Astrocyte (in vitro differentiated cells and primary cell): ENCODE data around the gene C12orf43. TPM values are rescaled to one million over a fixed set of nuclear protein-coding genes. Genes with fewer than 3 reads are reported as not detected.

Experiments used
- DNase-seq: peaks from one replicate; pipeline ENCODE4 v3.0.0-alpha.2; 2010; ENCODE audit warnings: low read depth
- FAIRE-seq: peaks from 2 replicates; lab custom pipeline; 2011; peaks lifted over from hg19 to GRCh38; lab: Jason Lieb, UNC
- H2AFZ ChIP-seq: 2 replicates; pipeline ENCODE4 v1.6.0; 2012; ENCODE audit warnings: low read depth, low read length, inconsistent platforms
- H3K27ac ChIP-seq: 2 replicates; pipeline ENCODE4 v1.5.1; 2011; ENCODE audit warnings: low read depth, low read length, inconsistent platforms
- H3K27me3 ChIP-seq: 2 replicates; pipeline ENCODE4 v1.6.0; 2011; ENCODE audit warnings: low read length, inconsistent platforms; ENCODE audit not compliant: insufficient read depth
- H3K36me3 ChIP-seq: 2 replicates; pipeline ENCODE4 v1.5.1; 2011; ENCODE audit warnings: low read length, inconsistent platforms; ENCODE audit not compliant: insufficient read depth
- H3K4me1 ChIP-seq: 2 replicates; pipeline ENCODE4 v1.5.1; 2011; ENCODE audit warnings: low read length, inconsistent platforms; ENCODE audit not compliant: insufficient read depth
- H3K4me2 ChIP-seq: 2 replicates; pipeline ENCODE4 v1.6.0; 2012; ENCODE audit warnings: low read length, inconsistent platforms
- H3K4me3 ChIP-seq: 2 replicates; pipeline ENCODE4 v1.5.1; 2011; ENCODE audit warnings: low read depth, mild to moderate bottlenecking, low read length, inconsistent platforms; ENCODE audit not compliant: insufficient read depth
- H3K79me2 ChIP-seq: 2 replicates; pipeline ENCODE4 v1.6.0; 2012; ENCODE audit warnings: mild to moderate bottlenecking, low read length, inconsistent platforms; ENCODE audit not compliant: insufficient read depth
- H3K9ac ChIP-seq: 2 replicates; pipeline ENCODE4 v1.6.0; 2012; ENCODE audit warnings: mild to moderate bottlenecking, low read length, inconsistent platforms
- H3K9me3 ChIP-seq: 2 replicates; pipeline ENCODE4 v1.5.1; 2012; ENCODE audit warnings: low read depth, mild to moderate bottlenecking, low read length, inconsistent platforms; ENCODE audit not compliant: insufficient read depth
- H4K20me1 ChIP-seq: 2 replicates; pipeline ENCODE4 v1.6.0; 2012; ENCODE audit warnings: low read length, inconsistent platforms; ENCODE audit not compliant: insufficient read depth
- H3K27ac Mint-ChIP-seq: one replicate; pipeline ENCODE4 v1.8.0; 2021; ENCODE audit warnings: mild to moderate bottlenecking, mixed read lengths; ENCODE audit not compliant: unreplicated experiment
- H3K27me3 Mint-ChIP-seq: one replicate; pipeline ENCODE4 v1.8.0; 2021; ENCODE audit warnings: low read depth, mixed read lengths; ENCODE audit not compliant: unreplicated experiment
- H3K36me3 Mint-ChIP-seq: one replicate; pipeline ENCODE4 v1.8.0; 2021; ENCODE audit warnings: low read depth, mixed read lengths; ENCODE audit not compliant: unreplicated experiment
- H3K4me1 Mint-ChIP-seq: one replicate; pipeline ENCODE4 v1.8.0; 2021; ENCODE audit warnings: low read depth, mixed read lengths; ENCODE audit not compliant: unreplicated experiment
- H3K4me3 Mint-ChIP-seq: one replicate; pipeline ENCODE4 v1.8.0; 2021; ENCODE audit warnings: mild to moderate bottlenecking, moderate library complexity, mixed read lengths; ENCODE audit not compliant: unreplicated experiment
- H3K9me3 Mint-ChIP-seq: one replicate; pipeline ENCODE4 v1.8.0; 2021; ENCODE audit warnings: mild to moderate bottlenecking, mixed read lengths; ENCODE audit not compliant: unreplicated experiment
- EZH2 ChIP-seq: IDR thresholded peaks from 2 replicates; pipeline ENCODE4 v1.6.1; 2012; ENCODE audit warnings: mild to moderate bottlenecking, low read length, inconsistent platforms; ENCODE audit not compliant: insufficient read depth
- total RNA-seq: library from RNA; stranded (reverse); gene quantifications from 2 replicates; pipeline ENCODE4 v1.2.1, GENCODE V29; 2021
- TF ChIP-seq, protein P1 (sequence below): IDR thresholded peaks from 2 replicates; pipeline ENCODE4 v1.5.1; 2011; ENCODE audit warnings: low read depth, mild to moderate bottlenecking, inconsistent platforms, low read length, moderate library complexity; ENCODE audit not compliant: insufficient read depth

C12orf43 gene
- total RNA-seq, 1 donor from 2014 or later: 16.2 TPM

DNA sequence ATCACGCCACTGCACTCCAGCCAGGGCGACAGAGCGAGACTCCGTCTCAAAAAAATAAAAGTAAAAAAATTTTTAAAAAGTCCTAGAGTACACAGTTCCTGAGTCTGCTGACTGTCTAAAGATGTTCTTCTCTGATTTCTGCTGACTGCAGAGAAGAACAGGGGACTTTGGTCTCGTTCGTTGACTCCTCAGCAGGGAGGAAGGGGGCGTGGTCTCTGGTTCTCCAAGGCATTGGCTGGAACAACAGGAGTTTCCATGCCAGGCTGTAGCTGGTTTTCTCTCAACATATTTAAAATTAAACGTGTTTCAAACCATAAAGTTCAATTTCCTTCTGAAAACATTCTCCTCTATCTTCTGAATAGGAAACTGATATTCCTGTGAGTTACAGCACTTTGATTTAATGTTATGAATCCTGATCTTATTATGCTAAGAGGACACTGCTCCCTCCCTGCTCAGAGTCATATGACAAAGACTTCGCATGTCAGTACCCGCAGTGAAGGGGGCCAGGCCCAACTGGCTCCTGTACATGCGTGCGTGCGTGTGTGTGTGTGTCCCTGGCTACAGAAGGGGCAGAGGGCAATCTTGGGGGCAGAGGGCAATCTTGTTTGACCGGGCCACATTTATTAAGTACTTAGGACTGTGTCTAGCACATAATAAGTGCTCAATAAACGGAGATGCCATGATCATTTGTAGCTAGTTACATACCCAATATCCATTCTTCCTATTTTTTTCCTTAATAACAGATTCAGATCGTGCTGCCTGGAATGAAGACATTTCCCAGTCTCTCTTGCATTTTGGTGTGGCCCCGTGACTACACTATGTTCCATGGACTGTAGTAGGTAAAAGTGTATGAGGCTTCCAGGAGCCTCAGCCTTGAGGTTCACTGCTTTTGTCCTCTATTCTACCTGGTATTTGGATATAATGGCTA lies 54.4 kb downstream of the C12orf43 start:
- no peak for FAIRE-seq
- Mint-ChIP-seq H3K4me1 (no peaks in the 10 kb centered on the region), H3K36me3 (no peaks in the 10 kb centered on the region)

DNA sequence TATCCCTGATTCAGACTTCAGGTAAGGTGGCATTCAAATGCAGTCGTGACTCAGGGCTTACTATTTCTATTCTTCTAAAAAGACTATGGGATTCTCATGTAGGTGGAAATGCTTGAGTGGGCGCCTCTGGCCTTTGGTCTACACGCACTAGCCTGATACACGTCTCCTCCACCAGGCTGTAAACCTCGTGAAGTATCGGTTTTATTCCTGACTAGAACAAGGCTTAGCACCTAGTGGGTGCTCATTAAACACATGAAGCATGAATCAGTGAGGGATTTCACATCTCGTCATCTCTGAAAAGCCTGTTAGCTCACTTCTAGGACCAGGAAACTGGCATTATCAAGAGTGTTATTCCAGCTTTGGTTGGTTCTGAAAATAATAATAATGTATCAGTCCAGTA lies 55.6 kb downstream of the C12orf43 start:
- H3K36me3 Mint-ChIP-seq: no peaks in the 10 kb centered on the region
- Histone ChIP-seq H3K27me3 (peaks cover 6% of the 10 kb centered on the region), H2AFZ (no peak overlapping the region), H4K20me1 (no peaks in the 10 kb centered on the region), H3K4me1 (no peaks in the 10 kb centered on the region), H3K36me3 (no peaks in the 10 kb centered on the region), H3K27ac (no peak overlapping the region), H3K79me2 (no peaks in the 10 kb centered on the region), H3K9me3 (no peaks in the 10 kb centered on the region), H3K9ac (no peak overlapping the region), H3K4me3 (no peak overlapping the region), H3K4me2 (no peak overlapping the region)
- no peak overlapping the region for H3K27ac Mint-ChIP-seq
- H3K9me3 Mint-ChIP-seq: no peaks in the 10 kb centered on the region
- TF ChIP-seq, protein P1, sequence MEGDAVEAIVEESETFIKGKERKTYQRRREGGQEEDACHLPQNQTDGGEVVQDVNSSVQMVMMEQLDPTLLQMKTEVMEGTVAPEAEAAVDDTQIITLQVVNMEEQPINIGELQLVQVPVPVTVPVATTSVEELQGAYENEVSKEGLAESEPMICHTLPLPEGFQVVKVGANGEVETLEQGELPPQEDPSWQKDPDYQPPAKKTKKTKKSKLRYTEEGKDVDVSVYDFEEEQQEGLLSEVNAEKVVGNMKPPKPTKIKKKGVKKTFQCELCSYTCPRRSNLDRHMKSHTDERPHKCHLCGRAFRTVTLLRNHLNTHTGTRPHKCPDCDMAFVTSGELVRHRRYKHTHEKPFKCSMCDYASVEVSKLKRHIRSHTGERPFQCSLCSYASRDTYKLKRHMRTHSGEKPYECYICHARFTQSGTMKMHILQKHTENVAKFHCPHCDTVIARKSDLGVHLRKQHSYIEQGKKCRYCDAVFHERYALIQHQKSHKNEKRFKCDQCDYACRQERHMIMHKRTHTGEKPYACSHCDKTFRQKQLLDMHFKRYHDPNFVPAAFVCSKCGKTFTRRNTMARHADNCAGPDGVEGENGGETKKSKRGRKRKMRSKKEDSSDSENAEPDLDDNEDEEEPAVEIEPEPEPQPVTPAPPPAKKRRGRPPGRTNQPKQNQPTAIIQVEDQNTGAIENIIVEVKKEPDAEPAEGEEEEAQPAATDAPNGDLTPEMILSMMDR: no peak
- no peak for TF ChIP-seq EZH2
- H3K4me1 Mint-ChIP-seq: no peaks in the 10 kb centered on the region
- peaks cover 24% of the 10 kb centered on the region for H3K27me3 Mint-ChIP-seq
- no peak for FAIRE-seq
- DNase-seq: no peak
- H3K4me3 Mint-ChIP-seq: no peak overlapping the region

More for the DNA sequence above, 54.4 kb downstream of the C12orf43 start:
- peaks cover 5% of the 10 kb centered on the region for H3K27me3 ChIP-seq
- Mint-ChIP-seq H3K27ac (no peak overlapping the region), H3K27me3 (peaks cover 18% of the 10 kb centered on the region), H3K4me3 (no peak overlapping the region), H3K9me3 (no peaks in the 10 kb centered on the region)
- no peak overlapping the region for H3K4me2 ChIP-seq
- no peaks in the 10 kb centered on the region for H3K9me3 ChIP-seq
- no peak overlapping the region for H2AFZ ChIP-seq
- TF ChIP-seq, protein P1: no peak
- no peak for TF ChIP-seq EZH2
- no peaks in the 10 kb centered on the region for H4K20me1 ChIP-seq
- no peaks in the 10 kb centered on the region for H3K79me2 ChIP-seq
- DNase-seq: no peak
- no peak overlapping the region for H3K4me3 ChIP-seq
- H3K4me1 ChIP-seq: no peaks in the 10 kb centered on the region
- H3K36me3 ChIP-seq: no peaks in the 10 kb centered on the region
- no peak overlapping the region for H3K9ac ChIP-seq
- no peak overlapping the region for H3K27ac ChIP-seq
